ENCODE measurements around the gene KIAA0586. TPM values are rescaled to one million over a fixed set of nuclear protein-coding genes. Genes with fewer than 3 reads are reported as not detected.

KIAA0586 gene
- total and polyA plus RNA-seq, 2 of the 4 experiments (the other 2 are of a cell fraction), result 9.4 to 36.7 TPM

DNA sequence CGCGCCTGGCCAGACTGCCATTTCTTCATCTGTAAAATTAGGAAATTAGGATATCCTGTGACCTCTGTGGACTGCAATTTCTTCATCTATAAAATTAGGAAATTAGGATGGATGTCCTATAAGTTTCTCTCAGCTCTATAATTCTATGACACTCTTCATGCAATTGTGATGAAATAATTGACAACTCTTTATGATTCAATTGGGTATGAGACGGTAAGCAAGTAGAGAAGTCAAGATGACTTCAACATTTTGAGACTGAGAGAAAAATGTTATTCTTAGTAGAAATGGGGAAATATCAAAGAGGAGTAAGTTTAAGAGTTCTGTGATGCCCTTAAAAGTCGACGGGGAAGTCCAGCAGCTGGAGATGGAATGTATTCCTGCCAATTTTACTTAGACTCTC is 12.0 kb downstream of the KIAA0586 start:
- no peak overlapping the region for H4K5ac ChIP-seq (ENCODE audit: low read depth, low read length)
- H3K4me1 ChIP-seq (ENCODE audit: control insufficient read depth, insufficient read depth, low read length), result no peaks in the 10 kb centered on the region
- no peak overlapping the region for H2BK20ac ChIP-seq (ENCODE audit: low read depth, low read length)
- H3K14ac ChIP-seq (replicated peaks; ENCODE audit: low read depth, low read length), result no peak overlapping the region
- no peak for TF ChIP-seq SMC3 (IDR thresholded peaks at IDR 0.05; ENCODE audit: low read depth, low read length)
- no peak overlapping the region for H4K8ac ChIP-seq (ENCODE audit: low read depth in 2 of 2, low read length in 2 of 2)
- H3K9me1 ChIP-seq (ENCODE audit: insufficient read depth, low read length), result no peaks in the 10 kb centered on the region
- H3K79me1 ChIP-seq (ENCODE audit: low read depth in 1 of 2, low read length in 2 of 2), result peaks cover 6 to 9% of the 10 kb centered on the region in 2 experiments; a peak in 1 of 4 replicates
- no peak overlapping the region for H3K18ac ChIP-seq (ENCODE audit: low read depth, low read length)
- in situ Hi-C loops (cut with MboI; ENCODE audit: low sequenced_read_pairs), result no loop called here
- WGBS, 2 experiments (ENCODE audit: extremely low coverage in 2 of 2, insufficient read length in 1 of 2), result no CpG with 5 or more reads among the region's 5 CpGs
- no TSS peak for BruUV-seq (replicated peaks)
- H2BK15ac ChIP-seq (ENCODE audit: low read depth, low read length), result no peak overlapping the region
- H2AK9ac ChIP-seq (replicated peaks; ENCODE audit: low read depth, low read length, poor library complexity), result no peak overlapping the region
- no peak overlapping the region for H3K56ac ChIP-seq (ENCODE audit: extremely low read depth, insufficient read depth, low read length)
- no peak overlapping the region for H3K4ac ChIP-seq (ENCODE audit: low read depth, low read length)
- peaks cover 14% of the 10 kb centered on the region for H3K36me3 ChIP-seq (ENCODE audit: control insufficient read depth, insufficient read depth, low read length)
- intact Hi-C loops (cut with micrococcal nuclease), result no loop called here
- ChIA-PET POLR2A (ENCODE audit: unreplicated experiment) (interaction anchor here (0.8 kb wide), 1 partner anchor 318 kb away, joined by 3 read pairs; no protein-coding TSS in a partner anchor), CTCF (no interaction called here)
- no peak for ATAC-seq (ENCODE audit: low read depth)
- H3K23ac ChIP-seq (ENCODE audit: low read depth, low read length), result no peak overlapping the region
- H4K20me1 ChIP-seq (ENCODE audit: insufficient read depth, low read length), result no peaks in the 10 kb centered on the region
- H3K9ac ChIP-seq (ENCODE audit: low read depth, low read length), result no peak overlapping the region
- H4K91ac ChIP-seq (ENCODE audit: insufficient read depth, low read depth, low read length), result no peak overlapping the region
- no peak overlapping the region for H2AFZ ChIP-seq (replicated peaks; ENCODE audit: low read length, poor library complexity)
- H2BK5ac ChIP-seq (ENCODE audit: low read depth, low read length, poor library complexity, severe bottlenecking), result no peak overlapping the region
- H3K27me3 ChIP-seq (ENCODE audit: control insufficient read depth, insufficient read depth, low read length), result no peaks in the 10 kb centered on the region
- no peaks in the 10 kb centered on the region for H3K9me3 ChIP-seq (ENCODE audit: control insufficient read depth, insufficient read depth, low read length)
- no peak overlapping the region for H3K4me3 ChIP-seq (ENCODE audit: insufficient read depth, low read depth, low read length)
- no peak overlapping the region for H2AK5ac ChIP-seq (ENCODE audit: low read depth, low read length)
- dilution Hi-C loops (cut with HindIII; ENCODE audit: low sequenced_read_pairs, unreplicated experiment), result no loop called here
- DNase-seq, result no peak
- no peak overlapping the region for H3K4me2 ChIP-seq (ENCODE audit: low read depth, low read length)
- no peak overlapping the region for H3K27ac ChIP-seq (ENCODE audit: insufficient read depth, low read length)
- no peak overlapping the region for H2BK120ac ChIP-seq (ENCODE audit: low read depth, low read length)

All from IMR-90 (cell line).